Measurements from ENCODE around the gene CD40. TPM values are rescaled to one million over a fixed set of nuclear protein-coding genes. Genes with fewer than 3 reads are reported as not detected.

Gene CD40
- polyA plus RNA-seq, 2 of the 4 experiments (the other 2 are of a cell fraction): 4.9 to 5.2 TPM

- POLR2A ChIA-PET: no interaction called here
- ATAC-seq (no peak), FAIRE-seq (no peak), DNase-seq (ENCODE audit: low read depth in 1 of 2, low spot score in 1 of 2) (no peak)
- no peaks in the 10 kb centered on the region for H3K4me1 ChIP-seq
- no peak overlapping the region for H3K4me2 ChIP-seq
- H3K27ac ChIP-seq: no peak overlapping the region
- WGBS (ENCODE audit: missing lambda C conversion rate): 69% methylated on average over 11 of the region's 11 CpGs
- H3K4me3 ChIP-seq: no peak overlapping the region
- CTCF ChIA-PET: interaction anchor here (0.9 to 4.4 kb wide), 19 partner anchors 9 to 547 kb away, joined by 3 to 72 read pairs (median 4); partner anchors contain the start of gene ELMO2
- no peak for TF ChIP-seq HEYL (CRISPR knock-in tag; IDR thresholded peaks at IDR 0.05)
- no peaks in the 10 kb centered on the region for H3K9me3 ChIP-seq
These were observed 16.0 kb downstream of the CD40 start for GRCh38 chr20:46133886-46134654.

GRCh38 chr20:46134716-46135115, 16.6 kb downstream of the CD40 start:
- no peaks in the 10 kb centered on the region for H3K9me3 ChIP-seq
- POLR2A ChIA-PET: no interaction called here
- no peak for FAIRE-seq
- TF ChIP-seq CBX8 (IDR thresholded peaks at IDR 0.05) (no peak), CHD4 (IDR thresholded peaks at IDR 0.05; ENCODE audit: borderline replicate concordance) (no peak), JUNB (IDR thresholded peaks at IDR 0.05) (no peak), MAFK (IDR thresholded peaks at IDR 0.05; ENCODE audit: partially characterized antibody) (no peak), HDAC2 (IDR thresholded peaks at IDR 0.05) (no peak), KDM5A (IDR thresholded peaks at IDR 0.05) (no peak), ELK1 (IDR thresholded peaks at IDR 0.05; ENCODE audit: low read depth, low read length) (no peak), ESRRA (IDR thresholded peaks at IDR 0.05; ENCODE audit: borderline replicate concordance, low read length) (no peak), EHMT2 (IDR thresholded peaks at IDR 0.05; ENCODE audit: low read depth) (no peak), E2F6 (IDR thresholded peaks at IDR 0.05; ENCODE audit: borderline replicate concordance, low read depth) (no peak), ZNF302 (CRISPR knock-in tag; IDR thresholded peaks at IDR 0.05) (no peak), RARB (CRISPR knock-in tag; IDR thresholded peaks at IDR 0.05) (no peak), TP53 (CRISPR knock-in tag; IDR thresholded peaks at IDR 0.05) (no peak), JUN (IDR thresholded peaks at IDR 0.05) (no peak), TFCP2L1 (CRISPR knock-in tag; IDR thresholded peaks at IDR 0.05) (no peak), NFE2L2 (conservative IDR thresholded peaks at IDR 0.05; ENCODE audit: low read length) (no peak), MYC (IDR thresholded peaks at IDR 0.05; ENCODE audit: borderline replicate concordance, low read length) (no peak), RNF2 (IDR thresholded peaks at IDR 0.05; ENCODE audit: borderline replicate concordance, low read depth) (no peak)
- no peak for ATAC-seq
- H3K4me1 ChIP-seq: no peaks in the 10 kb centered on the region
- CTCF ChIA-PET: interaction anchor here (0.9 to 4.4 kb wide), 12 partner anchors 9 to 546 kb away, joined by 3 to 72 read pairs (median 4); partner anchors contain the start of gene ELMO2
- no peak overlapping the region for H3K4me3 ChIP-seq
- H3K4me2 ChIP-seq: no peak overlapping the region
- 51% methylated on average over 7 of the region's 7 CpGs for WGBS (ENCODE audit: missing lambda C conversion rate)
- no peak overlapping the region for H3K27ac ChIP-seq
- no peak for DNase-seq (ENCODE audit: low read depth in 1 of 2, low spot score in 1 of 2)

- WGBS (ENCODE audit: missing lambda C conversion rate): 50% methylated on average over 12 of the region's 12 CpGs
- Histone ChIP-seq H3K27ac (no peak overlapping the region), H3K4me3 (no peak overlapping the region), H3K9me3 (no peaks in the 10 kb centered on the region), H3K4me1 (no peaks in the 10 kb centered on the region), H3K4me2 (no peak overlapping the region)
- ATAC-seq (no peak), DNase-seq (ENCODE audit: low read depth in 1 of 2, low spot score in 1 of 2) (no peak), FAIRE-seq (no peak)
- TF ChIP-seq ESRRA (IDR thresholded peaks at IDR 0.05; ENCODE audit: borderline replicate concordance, low read length) (no peak), HDAC2 (IDR thresholded peaks at IDR 0.05) (no peak), FOSB (CRISPR knock-in tag; IDR thresholded peaks at IDR 0.05) (no peak), ZNF302 (CRISPR knock-in tag; IDR thresholded peaks at IDR 0.05) (no peak), ZC3H11A (IDR thresholded peaks at IDR 0.05) (no peak), TFCP2L1 (CRISPR knock-in tag; IDR thresholded peaks at IDR 0.05) (no peak), CHD2 (IDR thresholded peaks at IDR 0.05; ENCODE audit: low read length, partially characterized antibody) (no peak), NPAS2 (CRISPR knock-in tag; IDR thresholded peaks at IDR 0.05; ENCODE audit: borderline replicate concordance) (no peak), FOXS1 (CRISPR knock-in tag; IDR thresholded peaks at IDR 0.05) (no peak)
- ChIA-PET POLR2A (no interaction called here), CTCF (interaction anchor here (1.3 kb wide), 1 partner anchor 302 kb away, joined by 5 read pairs; no protein-coding TSS in a partner anchor)
These were observed 17.9 kb downstream of the CD40 start for GRCh38 chr20:46135856-46136633.

All from A549 (cell line).